CD4-positive, alpha-beta T cell (primary cell): Measurements from ENCODE around the gene RBMS1. TPM values are rescaled to one million over a fixed set of nuclear protein-coding genes. Genes with fewer than 3 reads are reported as not detected.

Experiments used
- ATAC-seq: fragments of 200-7000 bp; cut with Tn5 transposase; one replicate; pipeline ENCODE4 v1.10.0; 2022; ENCODE audit warnings: mild to moderate bottlenecking; ENCODE audit not compliant: poor library complexity
- CTCF ChIA-PET: fragments of 350-600 bp; sonication (Branson Sonifier 250); formaldehyde crosslinking; loops from one replicate; lab custom pipeline; 2021; ENCODE audit warnings: antibody characterized with exemption, inconsistent platforms; lab: Charles Lee
- POLR2A ChIA-PET: fragments of 350-600 bp; sonication (Branson Sonifier 250); formaldehyde crosslinking; loops from one replicate; lab custom pipeline; 2021; ENCODE audit warnings: antibody characterized with exemption, inconsistent platforms; lab: Charles Lee
- DNase-seq, 14 experiments: peaks; one replicate each; pipeline ENCODE4 v3.0.0-alpha.2; 2013 to 2020; ENCODE audit warnings: mixed read lengths in 2 of 14
- H3K27ac ChIP-seq, 2 donors: one replicate each; pipeline versions ENCODE4 v1.5.1 to v1.7.0; 2013; ENCODE audit warnings: low read length in 2 of 2, low read depth in 1 of 2, mild to moderate bottlenecking in 1 of 2
- H3K27me3 ChIP-seq, 2 experiments: 1 replicate in 1 of 2; 2 replicates in 1 of 2; pipeline versions ENCODE4 v1.6.1 to v1.7.0; 2013; ENCODE audit warnings: low read length in 2 of 2, control low read depth in 1 of 2, mild to moderate bottlenecking in 1 of 2, moderate library complexity in 1 of 2; ENCODE audit not compliant: insufficient read depth in 2 of 2, control insufficient read depth in 1 of 2
- H3K36me3 ChIP-seq: one replicate; pipeline ENCODE4 v1.6.1; 2013; ENCODE audit warnings: low read length, control low read depth; ENCODE audit not compliant: insufficient read depth
- H3K4me1 ChIP-seq: one replicate; pipeline ENCODE4 v1.6.1; 2013; ENCODE audit warnings: low read length, control low read depth; ENCODE audit not compliant: insufficient read depth
- H3K4me3 ChIP-seq: one replicate; pipeline ENCODE4 v1.5.1; 2013; ENCODE audit warnings: mild to moderate bottlenecking, low read length, moderate library complexity
- H3K9me3 ChIP-seq, 2 experiments: 1 replicate in 1 of 2; 2 replicates in 1 of 2; pipeline versions ENCODE4 v1.6.1 to v1.7.0; 2013; ENCODE audit warnings: low read length in 2 of 2, mild to moderate bottlenecking in 2 of 2, control low read depth in 1 of 2, moderate library complexity in 1 of 2; ENCODE audit not compliant: control insufficient read depth in 1 of 2, insufficient read depth in 1 of 2
- H3K27ac Mint-ChIP-seq: one replicate; pipeline ENCODE4 v1.8.0; 2020; ENCODE audit warnings: mixed read lengths
- H3K27me3 Mint-ChIP-seq: one replicate; pipeline ENCODE4 v1.8.0; 2021; ENCODE audit warnings: mixed read lengths
- H3K36me3 Mint-ChIP-seq: one replicate; pipeline ENCODE4 v1.8.0; 2021; ENCODE audit warnings: low read depth, mixed read lengths
- H3K4me1 Mint-ChIP-seq: one replicate; pipeline ENCODE4 v1.8.0; 2021; ENCODE audit warnings: low read depth, mixed read lengths
- H3K4me3 Mint-ChIP-seq: one replicate; pipeline ENCODE4 v1.8.0; 2020; ENCODE audit warnings: mild to moderate bottlenecking, mixed read lengths
- H3K9me3 Mint-ChIP-seq: one replicate; pipeline ENCODE4 v1.8.0; 2020; ENCODE audit warnings: mixed read lengths
- CTCF ChIP-seq: fragments of 200-600 bp; IDR thresholded peaks from one replicate; pipeline ENCODE4 v1.8.0; 2022; ENCODE audit warnings: antibody characterized with exemption, mild to moderate bottlenecking
- intact Hi-C, 2 experiments: fragments of 100-400 bp; cut with DNase I in 1 of 2; cut with micrococcal nuclease in 1 of 2; formaldehyde crosslinking; loops; one replicate each; pipeline versions ENCODE4 v1.15.1 to v1.9.0; 2023 to 2025; cut with DNase I, micrococcal nuclease
- total RNA-seq, 174 experiments: library from RNA in 2 of 174; stranded (reverse) in 2 of 174; gene quantifications; one replicate each; pipeline ENCODE4 v1.2.3 and lab custom pipeline; 2021 to 2026

Gene RBMS1
- total RNA-seq, 2 experiments from 2014 or later, result 88.6 to 90.3 TPM

- ATAC-seq (no peak), DNase-seq (no peak)
- no peak for TF ChIP-seq CTCF
- ChIA-PET CTCF (interaction anchor here (0.8 to 1.3 kb wide), 3 partner anchors 11 to 158 kb away, joined by 3 to 4 read pairs (median 3); no protein-coding TSS in a partner anchor), POLR2A (no interaction called here)
- intact Hi-C loops, result no loop called here
- Histone ChIP-seq H3K27me3 (no peaks in the 10 kb centered on the region), H3K4me1 (peaks cover 5% of the 10 kb centered on the region), H3K9me3 (peaks cover 4% of the 10 kb centered on the region in 2 experiments), H3K27ac (no peak overlapping the region), H3K36me3 (peaks cover 2% of the 10 kb centered on the region), H3K4me3 (no peak overlapping the region)
- peak overlapping the region; percentile 73 for H3K27ac Mint-ChIP-seq
- H3K9me3 Mint-ChIP-seq, result no peaks in the 10 kb centered on the region
- peak overlapping the region; percentile 35 for H3K4me3 Mint-ChIP-seq
- no peaks in the 10 kb centered on the region for H3K27me3 Mint-ChIP-seq
- H3K4me1 Mint-ChIP-seq, result peaks cover 81% of the 10 kb centered on the region
- H3K36me3 Mint-ChIP-seq, result peaks cover 42% of the 10 kb centered on the region
These were observed 59.2 kb downstream of the RBMS1 start for GRCh38 chr2:160434254-160434948.

GRCh38 chr2:160433466-160434140 is 60.0 kb downstream of the RBMS1 start:
- peak; percentile 25 for ATAC-seq
- POLR2A ChIA-PET, result interaction anchor here (0.7 kb wide), 1 partner anchor 57 kb away, joined by 3 read pairs; no protein-coding TSS in a partner anchor
- Mint-ChIP-seq H3K27me3 (no peaks in the 10 kb centered on the region), H3K36me3 (peaks cover 42% of the 10 kb centered on the region), H3K4me1 (peaks cover 89% of the 10 kb centered on the region), H3K9me3 (no peaks in the 10 kb centered on the region), H3K4me3 (no peak overlapping the region), H3K27ac (peak overlapping the region; percentile 73)
- CTCF ChIA-PET, result interaction anchor here (1.2 to 1.6 kb wide), 3 partner anchors 90 to 164 kb away, joined by 3 to 4 read pairs (median 4); no protein-coding TSS in a partner anchor
- DNase-seq, result no peak
- TF ChIP-seq CTCF, result no peak
- H3K4me1 ChIP-seq, result peaks cover 6% of the 10 kb centered on the region
- H3K4me3 ChIP-seq, result no peak overlapping the region
- no peaks in the 10 kb centered on the region for H3K27me3 ChIP-seq
- intact Hi-C loops, result no loop called here
- peaks cover 4% of the 10 kb centered on the region in 2 experiments for H3K9me3 ChIP-seq
- H3K36me3 ChIP-seq, result peaks cover 2% of the 10 kb centered on the region
- no peak overlapping the region for H3K27ac ChIP-seq

- ATAC-seq, result no peak
- POLR2A ChIA-PET, result interaction anchor here (0.7 to 1.3 kb wide), 3 partner anchors 25 to 56 kb away, joined by 3 read pairs; no protein-coding TSS in a partner anchor
- Mint-ChIP-seq H3K4me1 (peaks cover 91% of the 10 kb centered on the region), H3K27me3 (no peaks in the 10 kb centered on the region), H3K4me3 (peak overlapping the region; percentile 13), H3K36me3 (peaks cover 41% of the 10 kb centered on the region), H3K27ac (peak overlapping the region; percentile 18), H3K9me3 (no peaks in the 10 kb centered on the region)
- CTCF ChIA-PET, result interaction anchor here (1.6 kb wide), 1 partner anchor 163 kb away, joined by 4 read pairs; no protein-coding TSS in a partner anchor
- Histone ChIP-seq H3K27ac (no peak overlapping the region), H3K4me1 (peaks cover 9% of the 10 kb centered on the region), H3K27me3 (no peaks in the 10 kb centered on the region), H3K9me3 (peaks cover 4% of the 10 kb centered on the region in 2 experiments), H3K36me3 (peaks cover 2% of the 10 kb centered on the region), H3K4me3 (no peak overlapping the region)
- TF ChIP-seq CTCF, result no peak
- intact Hi-C loops, result no loop called here
- DNase-seq, result peak in 1 of 14 experiments; percentile 6
These were observed 61.0 kb downstream of the RBMS1 start for GRCh38 chr2:160432633-160433032.
